NCI-H446 treated with DMSO at 0.1 percent for 48 hours (cell line): Measurements from ENCODE around the gene DMRTC2.
"Not testable (repeated sequence)": the region's sequence is repeated elsewhere in the genome, so short reads cannot be mapped to it uniquely, and the experiment has no call there.

Source experiments
- DNase-seq: peaks from one replicate; lab custom pipeline; 2025; lab: John Stamatoyannopoulos, UW

DMRTC2 gene

DNA sequence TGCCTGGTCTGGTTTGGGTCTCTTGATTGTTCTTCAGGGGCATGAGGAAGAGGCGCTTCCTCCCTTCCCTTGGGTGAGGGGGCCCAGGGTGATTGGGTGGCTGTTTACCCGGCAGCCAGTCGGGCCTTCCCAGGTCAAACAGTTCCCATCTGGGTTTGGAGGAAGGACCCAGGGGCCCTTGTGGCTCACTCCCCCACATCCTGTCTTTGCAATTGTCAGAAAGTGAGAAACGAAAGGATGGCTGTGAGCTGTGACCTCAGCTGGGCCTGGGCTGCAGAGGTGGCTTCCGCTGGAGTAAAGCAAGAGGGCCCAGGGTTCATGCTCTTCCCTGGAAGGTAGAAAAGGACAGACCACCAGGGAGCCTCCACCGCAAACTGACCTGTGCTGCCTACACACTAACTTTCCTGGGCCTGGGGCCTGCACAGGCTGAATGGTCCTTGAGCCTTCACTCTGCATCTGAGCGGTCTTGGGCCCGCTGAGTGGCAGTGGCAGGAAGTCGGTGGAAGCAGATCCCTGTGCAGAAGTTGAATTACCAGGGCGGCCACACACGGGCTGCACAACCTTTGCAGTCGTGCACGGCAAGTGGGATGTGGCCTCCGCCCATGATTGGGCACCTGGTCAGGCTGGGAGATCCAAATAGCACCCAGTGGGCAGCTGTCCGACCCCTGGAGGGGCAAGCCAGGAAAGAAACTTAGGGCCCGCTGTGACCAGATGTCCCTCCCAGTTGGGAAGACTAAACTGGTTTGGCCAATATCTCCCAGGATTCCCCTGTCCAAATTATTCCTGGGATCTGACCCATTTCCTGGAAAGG lies 26.9 kb downstream of the DMRTC2 start:
- no peak for DNase-seq

GRCh38 chr19:41872384-41872774 lies 27.5 kb downstream of the DMRTC2 start:
- DNase-seq, result no peak

DNA sequence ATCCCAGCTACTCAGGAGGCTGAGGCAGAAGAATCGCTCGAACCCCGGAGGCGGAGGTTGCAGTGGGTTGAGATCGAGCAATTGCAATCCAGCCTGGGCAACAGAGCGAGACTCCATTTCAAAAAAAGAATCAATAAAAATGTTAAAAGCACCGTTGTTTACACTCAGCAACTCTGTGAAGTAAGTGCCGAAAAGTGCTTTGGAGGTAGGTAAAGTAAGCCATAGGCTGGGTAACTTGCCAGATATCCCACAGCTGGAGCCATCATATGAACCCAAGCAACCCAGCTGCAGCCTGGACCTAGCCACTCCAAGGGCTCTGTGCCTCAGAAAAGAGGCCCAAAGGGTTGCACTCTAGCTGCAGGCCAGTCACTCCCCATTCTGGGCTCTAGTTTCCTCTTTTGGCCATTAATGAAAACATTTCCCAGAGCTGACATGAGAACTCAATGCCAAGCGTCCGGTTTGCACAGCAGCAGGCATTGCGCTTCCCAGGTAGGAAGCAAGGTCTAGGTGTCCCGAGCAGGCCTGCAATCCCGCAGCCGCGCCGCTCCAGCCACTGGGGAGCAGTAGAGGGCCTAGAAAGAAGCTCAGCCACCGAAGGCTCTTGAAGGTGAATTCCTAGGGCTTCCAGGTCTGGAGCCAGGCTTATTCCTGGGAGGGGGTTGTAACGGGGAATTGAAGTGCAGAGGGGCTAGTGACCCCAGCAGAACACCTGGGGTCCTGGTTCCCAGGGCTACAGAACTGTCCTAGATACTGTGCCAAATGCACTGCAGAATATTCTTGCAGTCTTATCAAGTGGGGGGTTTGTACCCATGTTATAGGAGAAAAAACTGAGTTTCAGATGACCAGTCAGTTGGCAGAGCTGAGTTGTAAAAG lies 28.2 kb downstream of the DMRTC2 start:
- no peak for DNase-seq

DNA sequence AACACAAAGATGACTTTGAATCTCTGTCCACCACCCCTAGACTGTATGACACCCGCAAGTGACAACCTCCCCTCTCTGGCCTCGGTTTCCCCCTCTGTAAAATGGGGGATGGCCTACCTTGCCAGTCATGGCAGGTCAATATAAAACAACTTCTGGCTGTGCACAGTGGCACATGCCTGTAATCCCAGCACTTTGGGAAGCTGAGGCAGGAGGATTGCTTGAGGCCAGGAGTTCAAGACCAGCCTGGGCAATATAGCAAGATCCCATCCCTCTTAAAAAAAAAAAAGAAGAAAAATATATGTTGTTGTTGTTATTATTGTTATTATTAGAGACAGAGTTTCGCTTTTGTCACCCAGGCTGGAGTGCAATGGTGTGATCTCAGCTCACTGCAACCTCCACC lies 31.1 kb downstream of the DMRTC2 start:
- DNase-seq, result not testable (repeated sequence)

GRCh38 chr19:41876847-41877832 lies 32.3 kb downstream of the DMRTC2 start, which contains the start of gene CD79A:
Gene CD79A, plus strand, starts transcription at chr19:41877279. Its CDS starts 26 bp downstream, at chr19:41877305.
- no peak for DNase-seq

GRCh38 chr19:41877916-41878905 lies 33.4 kb downstream of the DMRTC2 start:
- no peak for DNase-seq

DNA sequence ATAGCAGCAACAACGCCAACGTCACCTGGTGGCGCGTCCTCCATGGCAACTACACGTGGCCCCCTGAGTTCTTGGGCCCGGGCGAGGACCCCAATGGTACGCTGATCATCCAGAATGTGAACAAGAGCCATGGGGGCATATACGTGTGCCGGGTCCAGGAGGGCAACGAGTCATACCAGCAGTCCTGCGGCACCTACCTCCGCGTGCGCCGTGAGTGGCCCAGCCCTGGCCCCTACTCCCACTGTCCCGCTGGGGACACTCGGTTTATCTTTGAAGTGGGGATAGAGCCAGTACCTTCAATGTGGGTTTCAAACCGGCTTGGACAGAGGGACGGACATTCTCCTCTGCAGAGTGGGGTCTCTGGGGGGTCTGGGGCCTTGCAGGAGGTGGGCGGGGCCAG lies 34.2 kb downstream of the DMRTC2 start:
- DNase-seq, result no peak

GRCh38 chr19:41879670-41880328 lies 35.0 kb downstream of the DMRTC2 start:
- DNase-seq, result no peak

GRCh38 chr19:41880329-41880708 lies 35.5 kb downstream of the DMRTC2 start:
- DNase-seq, result no peak

DNA sequence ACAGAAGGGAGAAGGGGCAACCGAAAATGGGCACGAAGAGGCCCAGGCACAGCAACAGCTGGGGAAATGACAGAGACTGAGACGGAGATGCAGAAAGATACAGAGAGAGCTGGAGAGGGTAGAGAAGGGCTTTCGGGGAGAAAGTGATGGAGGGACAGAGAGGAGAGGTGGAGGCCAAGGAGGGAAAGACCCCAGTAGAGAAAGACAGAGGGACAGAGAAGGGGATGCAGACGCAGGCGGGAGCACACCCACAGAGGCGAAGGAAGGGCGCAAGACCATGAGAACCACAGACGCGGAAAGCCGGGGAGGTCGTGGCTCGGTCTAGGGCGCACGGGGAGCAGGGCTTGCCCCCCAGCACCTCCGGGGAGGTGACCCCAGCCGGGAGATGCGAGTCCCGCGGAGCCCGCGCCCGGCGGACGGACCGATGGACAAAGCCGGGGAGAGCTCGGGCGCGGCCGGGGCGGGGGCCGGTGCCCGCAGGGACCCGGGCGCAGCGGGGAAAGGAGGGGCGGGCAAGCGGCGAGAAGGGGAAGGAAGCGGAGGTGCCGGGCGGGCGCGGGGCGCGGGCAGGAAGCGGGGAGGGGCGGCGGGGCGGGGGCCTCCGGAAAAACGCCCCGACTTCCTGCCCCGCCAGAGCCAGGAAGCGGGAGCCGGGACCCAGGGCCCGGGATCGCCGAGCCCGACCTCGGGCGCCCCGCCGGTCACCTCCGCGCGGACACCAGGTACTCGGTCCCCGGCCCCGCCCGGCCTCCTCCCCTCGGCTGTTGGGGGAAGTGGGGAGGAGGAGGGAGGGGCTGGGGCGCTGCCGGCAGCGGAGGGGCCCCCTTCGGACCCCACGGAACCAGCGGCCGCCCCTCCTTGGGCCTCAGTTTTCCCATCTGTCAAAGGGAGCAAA lies 38.0 kb downstream of the DMRTC2 start, which contains the start of gene ARHGEF1:
Gene ARHGEF1 (plus strand): TSS at position 617 of the 895 bp plus-strand sequence. CDS start 4,899 bp downstream, outside the sequence.
- DNase-seq, result no peak

DNA sequence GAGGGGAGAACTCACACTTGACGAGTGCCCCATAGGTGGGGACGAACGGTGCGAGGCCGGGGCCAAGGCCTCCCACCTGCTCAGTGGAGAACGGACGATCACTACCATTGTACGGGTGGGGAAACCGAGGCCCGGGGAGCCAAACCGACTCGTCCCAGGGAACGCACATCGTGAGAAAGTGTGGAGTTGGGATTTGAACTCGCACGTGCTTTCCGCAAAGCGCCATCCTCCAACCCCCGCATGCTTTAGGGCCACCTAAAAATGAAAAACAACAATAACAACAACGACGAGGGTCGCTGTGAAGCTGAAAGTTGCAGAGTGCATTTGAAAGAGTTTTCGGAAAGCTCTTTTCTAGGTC lies 38.6 kb downstream of the DMRTC2 start:
- no peak for DNase-seq

DNA sequence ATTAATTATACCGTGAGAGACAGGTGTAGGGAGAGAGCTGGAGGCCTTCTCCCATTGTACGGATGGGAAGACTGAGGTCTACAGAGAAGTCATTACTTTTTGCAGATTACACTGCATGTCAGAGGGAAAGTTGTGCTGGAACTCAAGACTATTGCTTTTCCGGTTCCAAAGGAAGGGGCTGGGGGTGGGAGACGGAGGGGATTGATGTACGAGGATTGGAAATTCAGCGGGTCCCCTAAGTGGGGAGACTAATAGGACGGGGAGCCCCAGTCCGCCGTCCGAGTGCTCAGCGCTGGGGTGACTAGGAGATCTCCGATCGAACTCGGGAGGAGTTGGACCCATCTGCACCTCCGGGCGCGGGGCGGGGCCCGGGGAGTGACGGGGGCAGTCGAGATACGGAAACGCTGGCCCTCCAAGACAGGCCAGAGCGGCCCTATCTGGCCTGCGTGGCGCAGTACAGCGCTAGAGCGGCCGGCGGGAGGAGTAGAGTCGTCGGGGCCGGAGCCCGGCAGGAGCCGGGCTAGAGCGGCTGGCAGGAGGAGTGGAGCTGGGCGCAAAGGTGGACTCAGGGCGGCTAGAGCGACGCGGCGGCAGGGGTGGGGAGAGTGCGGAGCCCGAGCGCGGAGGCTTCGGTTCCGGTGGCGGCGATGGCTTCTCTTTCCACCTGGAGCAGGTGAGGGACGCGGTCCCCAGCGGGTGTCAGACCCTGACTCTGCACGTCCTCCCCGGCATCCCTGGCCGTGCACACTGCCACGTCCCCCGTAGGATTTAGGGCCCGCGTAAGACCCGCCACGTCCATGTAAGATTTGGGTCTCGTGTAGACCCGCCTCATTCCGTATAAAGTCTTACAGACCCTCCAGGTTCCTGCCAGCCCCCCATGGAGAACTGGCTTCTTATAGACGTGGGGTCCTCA lies 39.2 kb downstream of the DMRTC2 start:
- peak; percentile 98 for DNase-seq

DNA sequence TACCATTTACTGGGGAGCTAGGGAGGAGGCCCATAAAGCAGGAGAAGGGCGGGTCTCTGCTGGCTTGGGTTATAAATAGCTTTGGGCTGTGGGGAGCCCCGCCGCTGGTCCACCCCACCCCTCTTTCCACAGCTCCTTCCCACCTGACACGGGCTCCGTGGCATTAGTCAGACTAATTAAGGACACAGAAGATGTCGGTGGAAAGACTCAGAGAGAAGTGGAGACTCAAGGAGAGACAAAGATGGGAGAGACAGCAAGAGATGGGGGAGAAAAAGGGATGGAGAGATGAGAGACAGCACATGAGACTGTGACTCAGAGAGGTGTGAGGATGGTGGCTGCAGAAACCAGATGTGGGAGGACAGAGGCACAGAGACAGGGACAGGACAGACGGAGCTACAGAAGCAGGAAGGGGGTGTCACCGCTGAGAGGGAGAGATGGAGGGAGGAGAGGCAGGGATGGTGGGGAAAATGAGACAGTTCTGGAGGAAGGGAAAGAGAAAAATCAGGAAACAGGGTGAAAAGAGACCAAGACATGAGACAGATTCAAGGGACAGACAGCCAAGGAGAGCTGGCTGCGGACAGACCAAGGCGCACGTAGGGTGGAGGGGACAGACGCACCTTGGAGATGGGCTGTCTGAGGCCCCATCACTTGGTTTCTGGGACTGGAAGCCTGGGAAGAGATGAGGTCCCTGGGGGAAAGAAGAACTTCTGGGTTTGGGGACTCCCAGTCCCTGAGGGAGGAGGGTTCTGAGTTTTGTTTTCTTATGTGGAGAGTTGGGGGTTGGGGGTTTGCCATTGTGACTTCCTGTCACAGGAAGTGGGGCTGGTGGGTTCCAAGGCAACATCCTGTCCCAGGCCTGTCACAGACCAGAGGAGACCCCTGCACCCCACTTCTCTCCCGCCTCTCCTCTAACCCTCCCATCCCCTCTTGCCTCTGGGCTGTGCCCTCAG lies 42.2 kb downstream of the DMRTC2 start:
- DNase-seq, result no peak

- no peak for DNase-seq
These were observed 43.0 kb downstream of the DMRTC2 start for GRCh38 chr19:41887711-41888382.

- DNase-seq, result no peak
These were observed 44.1 kb downstream of the DMRTC2 start for GRCh38 chr19:41888926-41889325.

GRCh38 chr19:41889896-41890295 lies 45.1 kb downstream of the DMRTC2 start:
- no peak for DNase-seq
